ENCODE data around the gene EFTUD2.

EFTUD2 gene

GRCh38 chr17:44928136-44928535 lies 28.9 kb upstream of the EFTUD2 start:
- ATAC-seq, result no peak
- TF ChIP-seq OSR1 (CRISPR knock-in tag; IDR thresholded peaks at IDR 0.05) (no peak), RARB (CRISPR knock-in tag; IDR thresholded peaks at IDR 0.05) (no peak), ZNF70 (CRISPR knock-in tag; IDR thresholded peaks at IDR 0.05) (no peak), CSRNP3 (CRISPR knock-in tag; IDR thresholded peaks at IDR 0.05) (no peak), ISL1 (CRISPR knock-in tag; IDR thresholded peaks at IDR 0.05) (no peak), PPARA (CRISPR knock-in tag; IDR thresholded peaks at IDR 0.05; ENCODE audit: borderline replicate concordance) (no peak), ZC3H10 (CRISPR knock-in tag; IDR thresholded peaks at IDR 0.05) (no peak), ESRRG (CRISPR knock-in tag; IDR thresholded peaks at IDR 0.05) (no peak), TSHZ2 (CRISPR knock-in tag; IDR thresholded peaks at IDR 0.05) (no peak), GLIS3 (CRISPR knock-in tag; IDR thresholded peaks at IDR 0.05) (no peak), ZFP3 (CRISPR knock-in tag; IDR thresholded peaks at IDR 0.05) (no peak), ZNF565 (CRISPR knock-in tag; conservative IDR thresholded peaks at IDR 0.05; ENCODE audit: low read depth) (no peak), TCF4 (CRISPR knock-in tag; IDR thresholded peaks at IDR 0.05; ENCODE audit: borderline replicate concordance) (no peak), BACH2 (CRISPR knock-in tag; IDR thresholded peaks at IDR 0.05; ENCODE audit: borderline replicate concordance) (no peak), ZNF8 (CRISPR knock-in tag; IDR thresholded peaks at IDR 0.05) (no peak)

DNA sequence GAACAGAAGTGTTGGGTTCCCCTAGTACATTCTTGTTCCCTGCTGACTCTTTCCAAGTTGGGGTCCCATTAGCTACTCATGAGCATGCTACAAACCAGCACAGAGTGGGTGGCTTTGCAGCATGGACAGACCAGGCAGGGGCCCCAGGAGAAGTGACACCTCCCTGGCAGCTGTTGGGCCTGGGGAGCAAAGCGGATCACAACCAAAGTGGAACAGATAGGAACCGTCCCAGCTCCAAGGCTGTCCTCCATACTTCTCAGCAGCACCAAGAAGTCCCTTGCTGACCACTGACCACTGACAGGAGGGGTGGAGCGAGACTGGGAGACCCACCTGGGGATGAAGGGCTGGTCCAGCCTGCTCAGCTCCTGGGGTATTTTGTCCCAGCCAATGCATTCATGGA lies 28.5 kb upstream of the EFTUD2 start:
- TF ChIP-seq ARNTL (CRISPR knock-in tag; IDR thresholded peaks at IDR 0.05; ENCODE audit: borderline replicate concordance, low read depth), result no peak
- TF ChIP-seq CSRNP3 (CRISPR knock-in tag; IDR thresholded peaks at IDR 0.05), result no peak
- no peak for TF ChIP-seq OSR1 (CRISPR knock-in tag; IDR thresholded peaks at IDR 0.05)
- TF ChIP-seq RARB (CRISPR knock-in tag; IDR thresholded peaks at IDR 0.05), result no peak
- TF ChIP-seq CSDC2 (CRISPR knock-in tag; IDR thresholded peaks at IDR 0.05), result no peak
- no peak for TF ChIP-seq TSHZ2 (CRISPR knock-in tag; IDR thresholded peaks at IDR 0.05)
- TF ChIP-seq ESRRG (CRISPR knock-in tag; IDR thresholded peaks at IDR 0.05), result no peak
- TF ChIP-seq ZC3H10 (CRISPR knock-in tag; IDR thresholded peaks at IDR 0.05), result no peak
- no peak for TF ChIP-seq ZNF8 (CRISPR knock-in tag; IDR thresholded peaks at IDR 0.05)
- TF ChIP-seq POU6F1 (CRISPR knock-in tag; IDR thresholded peaks at IDR 0.05; ENCODE audit: borderline replicate concordance, low read depth), result no peak
- TF ChIP-seq ZNF70 (CRISPR knock-in tag; IDR thresholded peaks at IDR 0.05), result no peak
- TF ChIP-seq ISL1 (CRISPR knock-in tag; IDR thresholded peaks at IDR 0.05), result no peak
- no peak for ATAC-seq

- no peak for ATAC-seq
- TF ChIP-seq PPARA (CRISPR knock-in tag; IDR thresholded peaks at IDR 0.05; ENCODE audit: borderline replicate concordance), result no peak
- no peak for TF ChIP-seq TSHZ2 (CRISPR knock-in tag; IDR thresholded peaks at IDR 0.05)
- no peak for TF ChIP-seq ZC3H10 (CRISPR knock-in tag; IDR thresholded peaks at IDR 0.05)
- TF ChIP-seq SNAI2 (CRISPR knock-in tag; IDR thresholded peaks at IDR 0.05), result no peak
- TF ChIP-seq TCF4 (CRISPR knock-in tag; IDR thresholded peaks at IDR 0.05; ENCODE audit: borderline replicate concordance), result no peak
- no peak for TF ChIP-seq GLIS3 (CRISPR knock-in tag; IDR thresholded peaks at IDR 0.05)
- no peak for TF ChIP-seq OSR1 (CRISPR knock-in tag; IDR thresholded peaks at IDR 0.05)
- no peak for TF ChIP-seq CSRNP3 (CRISPR knock-in tag; IDR thresholded peaks at IDR 0.05)
Measured at GRCh38 chr17:44926821-44927525, 27.7 kb upstream of the EFTUD2 start.

Data from SK-N-SH treated with all-trans-retinoic acid at 6 μM for 48 hours (cell line).